OCI-LY7 (cell line): Measurements from ENCODE around the gene PLCB1. TPM values are rescaled to one million over a fixed set of nuclear protein-coding genes. Genes with fewer than 3 reads are reported as not detected.

Experiments used
- BruUV-seq: library from RNA; stranded (reverse); fragments of 400-500 nt; replicated peaks from 2 replicates; lab custom pipeline; 2021; lab: Mats Ljungman, UMichigan
- CTCF ChIA-PET: fragments of 300-600 bp; sonication (Branson Sonifier 250); formaldehyde crosslinking; loops from one replicate; lab custom pipeline; 2022; ENCODE audit warnings: antibody characterized with exemption; ENCODE audit not compliant: unreplicated experiment; lab: Charles Lee
- POLR2A ChIA-PET: fragments of 300-600 bp; sonication (Branson Sonifier 250); formaldehyde crosslinking; loops from one replicate; lab custom pipeline; 2022; ENCODE audit warnings: antibody characterized with exemption; lab: Charles Lee
- DNase-seq: peaks from one replicate; pipeline ENCODE4 v3.0.0-alpha.2; 2015; ENCODE audit warnings: low spot score
- H2AFZ ChIP-seq: fragments of 200-600 bp; sonication (generic), shearing (Covaris generic); 2 replicates; pipeline ENCODE4 v1.6.1; 2014; ENCODE audit warnings: mild to moderate bottlenecking, antibody characterized with exemption, low read length, moderate library complexity
- H3K27ac ChIP-seq: fragments of 200-600 bp; sonication (generic); 2 replicates; pipeline ENCODE4 v1.5.1; 2014; ENCODE audit warnings: mixed run types, low read depth, mild to moderate bottlenecking, moderate library complexity, low read length, inconsistent platforms; ENCODE audit not compliant: poor library complexity, severe bottlenecking
- H3K36me3 ChIP-seq: fragments of 200-600 bp; sonication (generic); 2 replicates; pipeline ENCODE4 v1.6.1; 2014; ENCODE audit warnings: mild to moderate bottlenecking, antibody characterized with exemption, low read length, moderate library complexity, mixed read lengths; ENCODE audit not compliant: insufficient read depth
- H3K4me1 ChIP-seq: fragments of 200-600 bp; sonication (generic); 2 replicates; pipeline ENCODE4 v1.5.1; 2014; ENCODE audit warnings: mild to moderate bottlenecking, low read length; ENCODE audit not compliant: insufficient read depth, poor library complexity, severe bottlenecking
- H3K4me2 ChIP-seq: fragments of 200-600 bp; sonication (generic); 2 replicates; pipeline ENCODE4 v1.6.1; 2014; ENCODE audit warnings: mild to moderate bottlenecking, low read length
- H3K4me3 ChIP-seq: fragments of 200-600 bp; sonication (generic); 2 replicates; pipeline ENCODE4 v1.5.1; 2014; ENCODE audit warnings: mild to moderate bottlenecking, low read depth, low read length; ENCODE audit not compliant: poor library complexity, severe bottlenecking
- H3K79me2 ChIP-seq: fragments of 200-600 bp; sonication (generic); 2 replicates; pipeline ENCODE4 v1.6.1; 2016; ENCODE audit warnings: low read depth, mild to moderate bottlenecking, low read length, moderate library complexity, mixed read lengths; ENCODE audit not compliant: insufficient read depth
- H3K9me2 ChIP-seq: fragments of 200-600 bp; sonication (generic); 2 replicates; pipeline ENCODE4 v1.6.1; 2016; ENCODE audit warnings: mild to moderate bottlenecking, low read length, mixed read lengths; ENCODE audit not compliant: insufficient read depth
- H3K9me3 ChIP-seq: fragments of 200-600 bp; sonication (generic); 2 replicates; pipeline ENCODE4 v1.6.1; 2014; ENCODE audit warnings: mild to moderate bottlenecking, mixed run types, low read length, mixed read lengths
- H4K20me1 ChIP-seq: fragments of 200-600 bp; sonication (generic); 2 replicates; pipeline ENCODE4 v1.6.1; 2014; ENCODE audit warnings: mild to moderate bottlenecking, antibody characterized with exemption, low read length, moderate library complexity, mixed read lengths; ENCODE audit not compliant: insufficient read depth
- CTCF ChIP-seq: fragments of 200-600 bp; sonication (generic); conservative IDR thresholded peaks from 2 replicates; pipeline ENCODE4 v1.5.1; 2014; ENCODE audit warnings: mild to moderate bottlenecking, antibody characterized with exemption, low read length, moderate library complexity, mixed read lengths
- EZH2phosphoT487 ChIP-seq: fragments of 200-600 bp; sonication (generic); IDR thresholded peaks from 2 replicates; pipeline ENCODE4 v1.6.1; 2018; ENCODE audit warnings: low read depth, borderline replicate concordance, mild to moderate bottlenecking, mixed run types, antibody characterized with exemption, low read length, moderate library complexity, mixed read lengths
- intact Hi-C: fragments of 100-400 bp; cut with micrococcal nuclease; formaldehyde crosslinking; loops from one replicate; pipeline ENCODE4 v1.10.0; 2022; ENCODE audit not compliant: unreplicated experiment
- total RNA-seq, 2 experiments: library from RNA; depleted of rRNA in 1 of 2; stranded (reverse); fragments of >200 nt in 1 of 2; shearing (Covaris generic) in 1 of 2; gene quantifications; 2 replicates each; pipeline ENCODE4 v1.2.3, GENCODE V29; 2014 to 2022

PLCB1 gene
- total RNA-seq, 2 experiments from 2014 or later = 14.6 to 30.5 TPM

GRCh38 chr20:8089668-8090067 lies 42.4 kb upstream of the PLCB1 start:
- H3K4me3 ChIP-seq = no peak overlapping the region
- no peak overlapping the region for H3K4me2 ChIP-seq
- no peak overlapping the region for H2AFZ ChIP-seq
- no peaks in the 10 kb centered on the region for H4K20me1 ChIP-seq
- no peaks in the 10 kb centered on the region for H3K36me3 ChIP-seq
- no peak for DNase-seq
- intact Hi-C loops = no loop called here
- H3K9me2 ChIP-seq = no peaks in the 10 kb centered on the region
- no peaks in the 10 kb centered on the region for H3K9me3 ChIP-seq
- H3K27ac ChIP-seq = no peak overlapping the region
- BruUV-seq = no TSS peak
- POLR2A ChIA-PET = no interaction called here
- no peak for TF ChIP-seq EZH2phosphoT487
- TF ChIP-seq CTCF = no peak
- H3K4me1 ChIP-seq = no peaks in the 10 kb centered on the region
- no peaks in the 10 kb centered on the region for H3K79me2 ChIP-seq
- CTCF ChIA-PET = no interaction called here

- Histone ChIP-seq H3K79me2 (no peaks in the 10 kb centered on the region), H3K9me3 (no peaks in the 10 kb centered on the region), H3K4me2 (no peak overlapping the region), H2AFZ (no peak overlapping the region), H3K36me3 (no peaks in the 10 kb centered on the region), H3K4me1 (no peaks in the 10 kb centered on the region), H4K20me1 (no peaks in the 10 kb centered on the region), H3K9me2 (no peaks in the 10 kb centered on the region), H3K27ac (no peak overlapping the region), H3K4me3 (no peak overlapping the region)
- no peak for DNase-seq
- CTCF ChIA-PET = no interaction called here
- BruUV-seq = no TSS peak
- POLR2A ChIA-PET = no interaction called here
- TF ChIP-seq EZH2phosphoT487 = no peak
- no peak for TF ChIP-seq CTCF
- intact Hi-C loops = no loop called here
These were observed 37.6 kb upstream of the PLCB1 start for GRCh38 chr20:8094415-8094818.

DNA sequence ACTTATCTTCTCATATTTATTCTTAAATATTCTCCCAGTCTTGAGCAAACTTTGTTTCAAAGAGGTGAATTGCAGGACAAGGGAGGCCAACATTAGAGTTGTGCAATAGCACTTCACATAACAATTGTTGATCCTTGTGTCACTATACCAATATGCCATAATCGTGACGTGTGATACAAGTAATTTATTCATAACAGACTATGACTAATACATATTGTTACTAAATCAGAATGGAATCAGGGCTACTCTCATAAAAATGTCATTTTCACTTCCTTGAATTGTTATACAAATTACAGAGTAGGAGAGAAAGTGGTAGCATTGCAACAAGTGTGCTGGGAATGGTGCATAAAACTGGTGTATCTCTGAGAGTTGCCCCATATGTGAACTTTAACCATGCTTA lies 37.2 kb upstream of the PLCB1 start:
- Histone ChIP-seq H3K4me3 (no peak overlapping the region), H4K20me1 (no peaks in the 10 kb centered on the region), H2AFZ (no peak overlapping the region), H3K9me2 (no peaks in the 10 kb centered on the region), H3K36me3 (no peaks in the 10 kb centered on the region), H3K27ac (no peak overlapping the region), H3K79me2 (no peaks in the 10 kb centered on the region), H3K9me3 (no peaks in the 10 kb centered on the region), H3K4me1 (no peaks in the 10 kb centered on the region), H3K4me2 (no peak overlapping the region)
- TF ChIP-seq CTCF = no peak
- TF ChIP-seq EZH2phosphoT487 = no peak
- BruUV-seq = no TSS peak
- POLR2A ChIA-PET = no interaction called here
- intact Hi-C loops = no loop called here
- CTCF ChIA-PET = no interaction called here
- DNase-seq = no peak
